Measurements from ENCODE around the gene BCO1.
A peak's percentile ranks its signal among the peaks of the same experiment; 100 is the strongest.

The BCO1 gene

GRCh38 chr16:81238296-81239011, at the start of gene BCO1:
Gene BCO1 (plus strand): TSS chr16:81238689. CDS start chr16:81238909, 220 bp downstream.
- Histone ChIP-seq H3K4me3 (ENCODE audit: insufficient read length, low read depth) (no peak within 1 kb of the TSS), H3K9ac (ENCODE audit: insufficient read length, low read depth) (peak within 1 kb of the TSS; percentile 46), H3K9me3 (ENCODE audit: insufficient read depth, low read length) (no peaks in the 10 kb centered on the region), H3K36me3 (ENCODE audit: insufficient read depth, insufficient read length, low read length) (no peaks in the 10 kb centered on the region), H3K27me3 (ENCODE audit: insufficient read depth, insufficient read length) (no peaks in the 10 kb centered on the region), H3K4me1 (ENCODE audit: insufficient read depth, insufficient read length) (peaks cover 4% of the 10 kb centered on the region)
- DNase-seq (ENCODE audit: low read depth, low spot score), result peak; percentile 70
- TF ChIP-seq SUZ12 (IDR thresholded peaks at IDR 0.05; ENCODE audit: extremely low read depth, insufficient read depth, insufficient read length), result no peak
- TF ChIP-seq ZNF274 (IDR thresholded peaks at IDR 0.05; ENCODE audit: low read depth, low read length), result no peak
- no peak for TF ChIP-seq YY1 (IDR thresholded peaks at IDR 0.05; ENCODE audit: insufficient read depth, insufficient read length)

GRCh38 chr16:81189100-81189664, 49.3 kb upstream of the BCO1 start:
- H3K4me1 ChIP-seq (ENCODE audit: insufficient read depth, insufficient read length), result no peaks in the 10 kb centered on the region
- no peak overlapping the region for H3K9ac ChIP-seq (ENCODE audit: insufficient read length, low read depth)
- no peak overlapping the region for H3K4me3 ChIP-seq (ENCODE audit: insufficient read length, low read depth)
- H3K27me3 ChIP-seq (ENCODE audit: insufficient read depth, insufficient read length), result no peaks in the 10 kb centered on the region
- no peak for TF ChIP-seq ZNF274 (IDR thresholded peaks at IDR 0.05; ENCODE audit: low read depth, low read length)
- TF ChIP-seq YY1 (IDR thresholded peaks at IDR 0.05; ENCODE audit: insufficient read depth, insufficient read length), result no peak
- TF ChIP-seq SUZ12 (IDR thresholded peaks at IDR 0.05; ENCODE audit: extremely low read depth, insufficient read depth, insufficient read length), result no peak
- no peaks in the 10 kb centered on the region for H3K9me3 ChIP-seq (ENCODE audit: insufficient read depth, low read length)
- no peak for DNase-seq (ENCODE audit: low read depth, low spot score)
- no peaks in the 10 kb centered on the region for H3K36me3 ChIP-seq (ENCODE audit: insufficient read depth, insufficient read length, low read length)

- Histone ChIP-seq H3K36me3 (ENCODE audit: insufficient read depth, insufficient read length, low read length) (no peaks in the 10 kb centered on the region), H3K9ac (ENCODE audit: insufficient read length, low read depth) (no peak overlapping the region), H3K27me3 (ENCODE audit: insufficient read depth, insufficient read length) (no peaks in the 10 kb centered on the region), H3K4me1 (ENCODE audit: insufficient read depth, insufficient read length) (no peaks in the 10 kb centered on the region), H3K9me3 (ENCODE audit: insufficient read depth, low read length) (no peaks in the 10 kb centered on the region), H3K4me3 (ENCODE audit: insufficient read length, low read depth) (no peak overlapping the region)
- no peak for DNase-seq (ENCODE audit: low read depth, low spot score)
- no peak for TF ChIP-seq SUZ12 (IDR thresholded peaks at IDR 0.05; ENCODE audit: extremely low read depth, insufficient read depth, insufficient read length)
Measured at GRCh38 chr16:81190667-81191066, 47.8 kb upstream of the BCO1 start.

- TF ChIP-seq YY1 (IDR thresholded peaks at IDR 0.05; ENCODE audit: insufficient read depth, insufficient read length), result no peak
- TF ChIP-seq ZNF274 (IDR thresholded peaks at IDR 0.05; ENCODE audit: low read depth, low read length), result no peak
- TF ChIP-seq SUZ12 (IDR thresholded peaks at IDR 0.05; ENCODE audit: extremely low read depth, insufficient read depth, insufficient read length), result no peak
- Histone ChIP-seq H3K9ac (ENCODE audit: insufficient read length, low read depth) (no peak overlapping the region), H3K36me3 (ENCODE audit: insufficient read depth, insufficient read length, low read length) (no peaks in the 10 kb centered on the region), H3K4me1 (ENCODE audit: insufficient read depth, insufficient read length) (no peaks in the 10 kb centered on the region), H3K9me3 (ENCODE audit: insufficient read depth, low read length) (no peaks in the 10 kb centered on the region), H3K4me3 (ENCODE audit: insufficient read length, low read depth) (no peak overlapping the region), H3K27me3 (ENCODE audit: insufficient read depth, insufficient read length) (no peaks in the 10 kb centered on the region)
- DNase-seq (ENCODE audit: low read depth, low spot score), result no peak
Measured at GRCh38 chr16:81195885-81196534, 42.5 kb upstream of the BCO1 start.

GRCh38 chr16:81198635-81199034, 39.9 kb upstream of the BCO1 start:
- TF ChIP-seq YY1 (IDR thresholded peaks at IDR 0.05; ENCODE audit: insufficient read depth, insufficient read length) (no peak), ZNF274 (IDR thresholded peaks at IDR 0.05; ENCODE audit: low read depth, low read length) (no peak), SUZ12 (IDR thresholded peaks at IDR 0.05; ENCODE audit: extremely low read depth, insufficient read depth, insufficient read length) (no peak)
- Histone ChIP-seq H3K4me3 (ENCODE audit: insufficient read length, low read depth) (no peak overlapping the region), H3K4me1 (ENCODE audit: insufficient read depth, insufficient read length) (no peaks in the 10 kb centered on the region), H3K9me3 (ENCODE audit: insufficient read depth, low read length) (no peaks in the 10 kb centered on the region), H3K36me3 (ENCODE audit: insufficient read depth, insufficient read length, low read length) (no peaks in the 10 kb centered on the region), H3K9ac (ENCODE audit: insufficient read length, low read depth) (no peak overlapping the region), H3K27me3 (ENCODE audit: insufficient read depth, insufficient read length) (no peaks in the 10 kb centered on the region)
- DNase-seq (ENCODE audit: low read depth, low spot score), result no peak

- H3K9ac ChIP-seq (ENCODE audit: insufficient read length, low read depth), result no peak overlapping the region
- H3K36me3 ChIP-seq (ENCODE audit: insufficient read depth, insufficient read length, low read length), result no peaks in the 10 kb centered on the region
- no peaks in the 10 kb centered on the region for H3K27me3 ChIP-seq (ENCODE audit: insufficient read depth, insufficient read length)
- TF ChIP-seq SUZ12 (IDR thresholded peaks at IDR 0.05; ENCODE audit: extremely low read depth, insufficient read depth, insufficient read length) (no peak), YY1 (IDR thresholded peaks at IDR 0.05; ENCODE audit: insufficient read depth, insufficient read length) (no peak), ZNF274 (IDR thresholded peaks at IDR 0.05; ENCODE audit: low read depth, low read length) (no peak)
- DNase-seq (ENCODE audit: low read depth, low spot score), result no peak
- H3K9me3 ChIP-seq (ENCODE audit: insufficient read depth, low read length), result no peaks in the 10 kb centered on the region
- no peaks in the 10 kb centered on the region for H3K4me1 ChIP-seq (ENCODE audit: insufficient read depth, insufficient read length)
- H3K4me3 ChIP-seq (ENCODE audit: insufficient read length, low read depth), result no peak overlapping the region
Measured at GRCh38 chr16:81201267-81201666, 37.2 kb upstream of the BCO1 start.

Data from NT2/D1 (cell line).